Activated naive CD8-positive, alpha-beta T cell treated with anti-CD3 and anti-CD28 coated beads, Interleukin-2, amount 50 U/mL, for 16 hours (primary cell): ENCODE results near the gene ASXL1.

ENCODE experiments used
- DNase-seq: peaks from one replicate; pipeline ENCODE4 v3.0.0-alpha.2; 2020; ENCODE audit warnings: low read depth, low spot score

ASXL1 gene

GRCh38 chr20:32407131-32407750, 49.1 kb downstream of the ASXL1 start:
- peak; percentile 18 for DNase-seq

DNA sequence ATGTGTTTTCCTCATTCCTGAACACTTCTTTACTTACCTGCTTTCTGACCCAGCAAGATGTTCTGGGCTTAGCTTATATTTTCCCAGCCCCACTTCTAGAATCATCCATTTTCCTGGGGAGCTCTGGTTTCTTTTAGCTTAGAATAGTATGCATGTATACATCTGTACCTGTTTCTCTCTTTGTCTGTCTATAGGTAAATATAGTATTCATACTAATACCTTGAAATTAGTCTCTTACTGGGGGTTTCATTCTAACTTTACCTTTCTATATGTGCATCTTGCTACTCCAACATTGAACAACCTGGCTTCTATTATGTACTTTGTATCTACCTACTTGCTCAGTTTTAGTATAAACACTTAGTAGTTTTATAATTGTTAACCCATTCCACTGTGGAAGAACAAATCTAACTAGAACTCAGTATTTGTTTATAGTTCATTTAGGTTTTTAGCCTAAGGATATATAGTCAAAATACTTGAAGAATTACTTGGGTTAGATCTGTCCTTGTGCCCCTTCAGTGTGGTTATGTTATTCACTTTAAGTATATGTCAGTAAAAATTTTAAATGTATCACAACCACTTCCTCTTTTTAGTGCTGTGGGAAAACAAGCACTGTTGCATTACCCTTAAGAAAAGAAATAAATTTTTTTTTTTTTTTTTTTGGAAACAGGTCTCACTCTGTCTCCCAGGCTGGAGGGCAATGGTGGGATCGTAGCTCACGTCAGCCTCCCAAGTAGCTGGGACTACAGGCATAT, 54.0 kb downstream of the ASXL1 start:
- DNase-seq = no peak

GRCh38 chr20:32415494-32415893, 57.4 kb downstream of the ASXL1 start:
- no peak for DNase-seq

DNA sequence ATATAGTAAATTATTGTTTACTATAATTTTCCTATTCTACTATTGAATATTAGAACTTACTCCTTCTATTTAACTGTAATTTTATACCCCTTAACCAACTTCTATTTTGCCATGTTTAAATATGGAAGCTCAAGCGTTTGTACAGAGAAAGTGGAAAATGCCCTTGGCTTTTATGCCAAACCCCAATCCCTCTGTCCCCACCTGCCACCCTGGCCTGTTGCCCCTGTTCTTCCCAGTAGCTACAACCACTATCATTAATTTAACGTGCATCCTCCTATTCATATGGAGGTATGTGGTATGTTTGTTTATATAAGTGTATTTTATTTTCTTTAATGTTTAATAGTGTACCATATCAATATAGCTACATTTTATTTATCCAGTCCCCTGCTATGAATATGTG, 58.1 kb downstream of the ASXL1 start:
- no peak for DNase-seq

- DNase-seq = no peak
Observed at GRCh38 chr20:32418376-32418775, 60.2 kb downstream of the ASXL1 start.

DNA sequence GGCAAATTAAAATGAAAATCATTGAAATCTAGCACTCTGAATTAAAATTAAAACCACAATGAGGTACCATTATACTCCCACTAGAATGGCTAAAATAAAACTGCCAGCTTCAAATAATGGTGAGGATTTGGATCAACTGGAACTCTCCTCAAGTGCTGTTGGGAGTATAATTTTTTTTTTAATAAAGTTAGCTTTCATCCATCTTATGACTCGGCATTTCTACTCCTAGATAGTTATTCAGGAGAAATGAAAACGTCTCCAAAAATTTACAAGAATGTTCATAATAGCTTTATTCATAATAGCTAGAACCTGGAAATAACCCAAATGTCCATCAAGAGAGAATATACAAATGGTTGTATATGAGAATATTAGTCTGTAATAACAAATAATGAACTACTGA, 63.2 kb downstream of the ASXL1 start:
- no peak for DNase-seq

DNA sequence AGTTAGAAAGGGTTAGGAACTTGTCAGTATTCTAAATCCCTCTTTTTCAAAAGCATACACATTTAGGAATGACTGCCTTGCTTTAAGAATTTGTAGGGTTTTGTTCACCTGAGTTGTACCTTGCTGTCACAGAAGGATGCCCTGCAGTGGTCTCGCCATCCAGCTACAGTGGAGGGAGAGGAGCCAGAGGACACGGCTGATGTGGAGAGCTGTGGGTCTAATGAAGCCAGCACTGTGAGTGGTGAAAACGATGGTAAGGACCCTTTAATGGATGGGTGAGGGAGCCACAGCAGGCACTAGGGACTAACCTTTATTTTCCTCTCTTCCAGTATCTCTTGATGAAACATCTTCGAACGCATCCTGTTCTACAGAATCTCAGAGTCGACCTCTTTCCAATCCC, 69.9 kb downstream of the ASXL1 start:
- no peak for DNase-seq

GRCh38 chr20:32429343-32429742, 71.2 kb downstream of the ASXL1 start:
- DNase-seq = no peak

GRCh38 chr20:32429745-32430360, 71.7 kb downstream of the ASXL1 start:
- no peak for DNase-seq

DNA sequence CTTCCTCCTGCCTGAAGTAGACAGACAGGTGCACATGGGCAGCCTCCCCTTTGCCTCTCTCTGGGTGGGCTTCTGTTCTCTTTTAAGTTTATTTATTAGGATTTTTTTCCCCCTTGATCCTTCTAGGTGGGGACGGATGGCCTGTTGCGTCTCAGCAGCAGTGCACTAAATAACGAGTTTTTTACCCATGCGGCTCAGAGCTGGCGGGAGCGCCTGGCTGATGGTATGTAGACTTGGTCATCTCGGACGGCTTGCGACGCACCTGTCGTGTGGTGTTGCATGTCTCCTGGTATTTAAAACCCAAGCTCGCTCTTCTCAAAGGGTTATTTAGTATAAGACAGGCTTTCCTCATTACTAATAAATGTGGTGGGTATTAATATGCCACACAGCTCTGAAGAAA, 73.3 kb downstream of the ASXL1 start:
- DNase-seq = no peak

DNA sequence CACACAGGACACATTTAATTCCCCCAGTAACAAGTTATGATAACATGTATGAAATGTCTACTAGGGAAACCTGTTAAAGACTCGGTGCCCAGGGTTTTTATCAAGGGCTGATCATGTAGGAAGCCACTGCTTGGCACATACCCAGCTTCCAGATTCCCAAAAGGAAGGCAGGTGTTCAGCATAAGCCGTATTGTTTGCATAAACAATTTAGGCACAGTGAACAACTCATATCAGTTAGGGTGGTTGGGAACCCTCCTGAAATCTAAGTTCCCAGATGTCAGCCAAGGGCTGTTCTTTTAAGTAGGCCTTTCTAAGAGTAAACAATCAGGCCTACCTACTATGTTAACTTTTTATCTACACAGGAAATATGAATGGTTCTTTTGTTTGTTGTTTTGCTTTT, 74.1 kb downstream of the ASXL1 start:
- DNase-seq = no peak

GRCh38 chr20:32433311-32434021, 75.3 kb downstream of the ASXL1 start:
- DNase-seq = no peak

GRCh38 chr20:32434434-32434833, 76.3 kb downstream of the ASXL1 start:
- DNase-seq = no peak

DNA sequence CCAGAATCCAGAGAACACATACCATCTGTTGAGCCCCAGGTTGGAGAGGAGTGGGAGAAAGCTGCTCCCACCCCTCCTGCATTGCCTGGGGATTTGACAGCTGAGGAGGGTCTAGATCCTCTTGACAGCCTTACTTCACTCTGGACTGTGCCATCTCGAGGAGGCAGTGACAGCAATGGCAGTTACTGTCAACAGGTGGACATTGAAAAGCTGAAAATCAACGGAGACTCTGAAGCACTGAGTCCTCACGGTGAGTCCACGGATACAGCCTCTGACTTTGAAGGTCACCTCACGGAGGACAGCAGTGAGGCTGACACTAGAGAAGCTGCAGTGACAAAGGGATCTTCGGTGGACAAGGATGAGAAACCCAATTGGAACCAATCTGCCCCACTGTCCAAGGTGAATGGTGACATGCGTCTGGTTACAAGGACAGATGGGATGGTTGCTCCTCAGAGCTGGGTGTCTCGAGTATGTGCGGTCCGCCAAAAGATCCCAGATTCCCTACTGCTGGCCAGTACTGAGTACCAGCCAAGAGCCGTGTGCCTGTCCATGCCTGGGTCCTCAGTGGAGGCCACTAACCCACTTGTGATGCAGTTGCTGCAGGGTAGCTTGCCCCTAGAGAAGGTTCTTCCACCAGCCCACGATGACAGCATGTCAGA, 77.4 kb downstream of the ASXL1 start:
- no peak for DNase-seq

DNA sequence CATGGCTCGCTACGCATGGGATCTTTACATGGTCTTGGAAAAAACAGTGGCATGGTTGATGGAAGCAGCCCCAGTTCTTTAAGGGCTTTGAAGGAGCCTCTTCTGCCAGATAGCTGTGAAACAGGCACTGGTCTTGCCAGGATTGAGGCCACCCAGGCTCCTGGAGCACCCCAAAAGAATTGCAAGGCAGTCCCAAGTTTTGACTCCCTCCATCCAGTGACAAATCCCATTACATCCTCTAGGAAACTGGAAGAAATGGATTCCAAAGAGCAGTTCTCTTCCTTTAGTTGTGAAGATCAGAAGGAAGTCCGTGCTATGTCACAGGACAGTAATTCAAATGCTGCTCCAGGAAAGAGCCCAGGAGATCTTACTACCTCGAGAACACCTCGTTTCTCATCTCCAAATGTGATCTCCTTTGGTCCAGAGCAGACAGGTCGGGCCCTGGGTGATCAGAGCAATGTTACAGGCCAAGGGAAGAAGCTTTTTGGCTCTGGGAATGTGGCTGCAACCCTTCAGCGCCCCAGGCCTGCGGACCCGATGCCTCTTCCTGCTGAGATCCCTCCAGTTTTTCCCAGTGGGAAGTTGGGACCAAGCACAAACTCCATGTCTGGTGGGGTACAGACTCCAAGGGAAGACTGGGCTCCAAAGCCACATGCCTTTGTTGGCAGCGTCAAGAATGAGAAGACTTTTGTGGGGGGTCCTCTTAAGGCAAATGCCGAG, 78.2 kb downstream of the ASXL1 start:
- DNase-seq = no peak

GRCh38 chr20:32436968-32437367, 78.8 kb downstream of the ASXL1 start:
- DNase-seq = no peak

GRCh38 chr20:32437391-32438074, 79.4 kb downstream of the ASXL1 start:
- DNase-seq = no peak

GRCh38 chr20:32438331-32438858, 80.3 kb downstream of the ASXL1 start:
- no peak for DNase-seq

DNA sequence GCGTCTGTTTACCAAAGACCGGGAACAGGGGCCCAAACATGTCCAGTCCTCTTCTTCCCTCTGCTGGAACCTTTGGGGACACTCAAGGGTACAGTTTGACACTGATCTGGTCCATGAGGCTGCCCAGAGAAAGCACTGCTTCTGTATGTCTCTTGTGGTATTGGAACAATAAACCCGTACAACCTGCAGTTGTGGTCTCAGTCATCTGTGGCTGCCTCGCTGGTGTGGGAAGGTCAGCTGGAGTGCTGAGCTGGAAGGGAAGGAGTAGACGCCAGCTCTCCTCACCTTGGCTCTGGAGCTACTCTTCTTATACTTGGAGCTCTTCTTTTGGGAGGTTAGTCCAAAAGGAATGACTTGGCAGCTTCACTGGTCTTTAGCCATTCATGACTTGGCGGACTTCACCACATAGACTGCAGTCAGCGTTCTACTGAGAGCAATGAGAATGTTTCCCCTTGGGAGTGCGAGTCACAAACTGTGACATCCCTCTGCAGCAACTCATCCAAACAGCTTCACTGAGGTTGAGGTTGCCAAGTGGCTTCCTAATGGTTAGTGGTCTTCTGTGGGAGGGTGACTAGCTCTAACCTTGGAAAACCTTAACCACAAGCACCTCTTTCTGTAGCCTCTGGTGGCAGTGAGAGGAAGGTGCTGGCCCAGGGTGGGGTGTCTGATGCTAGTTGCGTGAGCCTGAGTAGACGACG, 81.2 kb downstream of the ASXL1 start:
- no peak for DNase-seq
